H1 (cell line): ENCODE results near the gene TIGIT. TPM values are rescaled to one million over a fixed set of nuclear protein-coding genes. Genes with fewer than 3 reads are reported as not detected.
A peak's percentile ranks its signal among the peaks of the same experiment; 100 is the strongest.

Experiments used
- CTCF ChIA-PET: fragments of 300-600 bp; sonication (Branson Sonifier 250); formaldehyde crosslinking; loops from one replicate; lab custom pipeline; 2021; ENCODE audit not compliant: partially characterized antibody; lab: Charles Lee
- POLR2A ChIA-PET: fragments of 300-600 bp; sonication (Branson Sonifier 250); formaldehyde crosslinking; loops from one replicate; lab custom pipeline; 2021; ENCODE audit warnings: inconsistent platforms; ENCODE audit not compliant: partially characterized antibody; lab: Charles Lee
- DNase-seq, 2 experiments: peaks; one replicate each; pipeline versions ENCODE4 v3.0.0 to v3.0.0-alpha.2; 2010 to 2022; ENCODE audit warnings: low spot score in 2 of 2, low read depth in 1 of 2, mixed read lengths in 1 of 2
- FAIRE-seq: peaks from 2 replicates; lab custom pipeline; 2011; peaks lifted over from hg19 to GRCh38; lab: Jason Lieb, UNC
- H2AFZ ChIP-seq: 2 replicates; pipeline ENCODE4 v1.8.1; 2012; ENCODE audit warnings: low read length, inconsistent platforms
- H2AK5ac ChIP-seq: 2 replicates; pipeline ENCODE4 v1.6.1; 2013; ENCODE audit warnings: low read depth, low read length
- H2BK120ac ChIP-seq: replicated peaks from 2 replicates; pipeline ENCODE3; 2013; ENCODE audit warnings: low read depth, low read length, inconsistent platforms
- H2BK12ac ChIP-seq: 2 replicates; pipeline ENCODE4 v1.6.1; 2013; ENCODE audit warnings: low read depth, low read length
- H2BK15ac ChIP-seq: 2 replicates; pipeline ENCODE4 v1.6.1; 2013; ENCODE audit warnings: low read length
- H2BK20ac ChIP-seq: 2 replicates; pipeline ENCODE4 v1.6.1; 2013; ENCODE audit warnings: low read length
- H2BK5ac ChIP-seq: 2 replicates; pipeline ENCODE4 v1.6.1; 2013; ENCODE audit warnings: low read depth, low read length
- H3K14ac ChIP-seq: 2 replicates; pipeline ENCODE4 v1.6.1; 2013; ENCODE audit warnings: inconsistent platforms; ENCODE audit not compliant: insufficient read length
- H3K18ac ChIP-seq: 2 replicates; pipeline ENCODE4 v1.6.1; 2013; ENCODE audit warnings: low read length; ENCODE audit errors: extremely low read depth
- H3K23ac ChIP-seq: 2 replicates; pipeline ENCODE4 v1.6.1; 2013; ENCODE audit warnings: inconsistent platforms; ENCODE audit not compliant: insufficient read length
- H3K23me2 ChIP-seq: 2 replicates; pipeline ENCODE4 v1.6.1; 2013; ENCODE audit warnings: low read depth, low read length
- H3K27ac ChIP-seq: 2 replicates; pipeline ENCODE4 v1.6.1; 2011; ENCODE audit warnings: low read depth, low read length, inconsistent platforms
- H3K27me3 ChIP-seq, 4 experiments: replicated peaks in 1 of 4; 1 replicate in 1 of 4; 2 replicates in 3 of 4; pipeline versions ENCODE4 v1.6.1 to v1.8.1; 2011 to 2013; ENCODE audit warnings: low read length in 3 of 4, mild to moderate bottlenecking in 3 of 4, inconsistent platforms in 2 of 4, mixed read lengths in 2 of 4, moderate library complexity in 1 of 4; ENCODE audit not compliant: control insufficient read depth in 3 of 4, insufficient read depth in 3 of 4; ENCODE audit errors: extremely low read depth in 1 of 4
- H3K36me3 ChIP-seq, 4 experiments: 2 replicates each; pipeline versions ENCODE4 v1.6.1 to v1.8.1; 2011 to 2013; ENCODE audit warnings: mild to moderate bottlenecking in 4 of 4, low read length in 3 of 4, moderate library complexity in 2 of 4, control low read depth in 1 of 4, inconsistent platforms in 1 of 4; ENCODE audit not compliant: insufficient read depth in 4 of 4, control insufficient read depth in 2 of 4
- H3K4ac ChIP-seq: replicated peaks from 2 replicates; pipeline ENCODE3; 2013; ENCODE audit warnings: low read length, low read depth, mixed read lengths, inconsistent platforms; ENCODE audit not compliant: insufficient read length
- H3K4me1 ChIP-seq, 4 experiments: replicated peaks in 1 of 4; 1 replicate in 1 of 4; 2 replicates in 3 of 4; pipeline versions ENCODE4 v1.6.1 to v1.8.1; 2011 to 2013; ENCODE audit warnings: low read length in 3 of 4, inconsistent platforms in 2 of 4, mixed read lengths in 1 of 4; ENCODE audit not compliant: insufficient read depth in 4 of 4, control insufficient read depth in 3 of 4
- H3K4me2 ChIP-seq, 2 experiments: 2 replicates each; pipeline versions ENCODE4 v1.6.1 to v1.8.1; 2011 to 2013; ENCODE audit warnings: low read depth in 2 of 2, low read length in 2 of 2, control low read depth in 1 of 2, inconsistent platforms in 1 of 2, mild to moderate bottlenecking in 1 of 2; ENCODE audit not compliant: insufficient read depth in 1 of 2
- H3K4me3 ChIP-seq, 4 experiments: fragments of 200-600, 300-600 bp in 1 of 4; sonication (generic), shearing (Covaris generic), sonication (Bioruptor Twin) in 1 of 4; 2 replicates each; pipeline versions ENCODE4 v1.5.1 to v1.8.1; 2011 to 2016; ENCODE audit warnings: low read length in 4 of 4, low read depth in 3 of 4, control low read depth in 2 of 4, inconsistent platforms in 2 of 4, mild to moderate bottlenecking in 2 of 4, mixed read lengths in 1 of 4, moderate library complexity in 1 of 4; ENCODE audit not compliant: insufficient read depth in 2 of 4; ENCODE audit errors: extremely low read depth in 1 of 4
- H3K56ac ChIP-seq: replicated peaks from 2 replicates; pipeline ENCODE3; 2013; ENCODE audit warnings: low read depth, mild to moderate bottlenecking, mixed read lengths, low read length, inconsistent platforms; ENCODE audit not compliant: insufficient read length
- H3K79me1 ChIP-seq: 2 replicates; pipeline ENCODE4 v1.6.1; 2013; ENCODE audit warnings: low read depth, low read length, control low read depth
- H3K79me2 ChIP-seq, 2 experiments: 2 replicates each; pipeline versions ENCODE4 v1.6.1 to v1.8.1; 2012 to 2013; ENCODE audit warnings: low read length in 2 of 2, mild to moderate bottlenecking in 2 of 2, inconsistent platforms in 1 of 2; ENCODE audit not compliant: insufficient read depth in 2 of 2, control insufficient read depth in 1 of 2
- H3K9ac ChIP-seq, 4 experiments: replicated peaks in 1 of 4; 1 replicate in 1 of 4; 2 replicates in 3 of 4; pipeline versions ENCODE4 v1.6.1 to v1.8.1; 2011 to 2013; ENCODE audit warnings: low read depth in 3 of 4, low read length in 3 of 4, control low read depth in 2 of 4, mild to moderate bottlenecking in 2 of 4, moderate library complexity in 2 of 4, inconsistent platforms in 1 of 4; ENCODE audit errors: extremely low read depth in 1 of 4
- H3K9me3 ChIP-seq, 2 experiments: 2 replicates each; pipeline versions ENCODE4 v1.6.1 to v1.8.1; 2012 to 2013; ENCODE audit warnings: mild to moderate bottlenecking in 2 of 2, moderate library complexity in 2 of 2, control low read depth in 1 of 2, inconsistent platforms in 1 of 2, low read depth in 1 of 2, low read length in 1 of 2, mixed read lengths in 1 of 2; ENCODE audit not compliant: insufficient read depth in 2 of 2
- H4K20me1 ChIP-seq, 2 experiments: replicated peaks in 1 of 2; 2 replicates each; pipeline versions ENCODE3 to v1.8.1; 2011 to 2013; ENCODE audit warnings: inconsistent platforms in 2 of 2, low read length in 2 of 2, mild to moderate bottlenecking in 1 of 2; ENCODE audit not compliant: insufficient read depth in 2 of 2, control insufficient read depth in 1 of 2
- H4K5ac ChIP-seq: 2 replicates; pipeline ENCODE4 v1.6.1; 2013; ENCODE audit warnings: low read length, low read depth, mixed read lengths, inconsistent platforms; ENCODE audit not compliant: insufficient read length
- H4K8ac ChIP-seq: 2 replicates; pipeline ENCODE4 v1.8.0; 2013; ENCODE audit warnings: mild to moderate bottlenecking, moderate library complexity, low read length, inconsistent platforms; ENCODE audit not compliant: insufficient read depth; ENCODE audit errors: extremely low read depth
- H4K91ac ChIP-seq: replicated peaks from 2 replicates; pipeline ENCODE3; 2013; ENCODE audit warnings: low read length, mixed read lengths, inconsistent platforms; ENCODE audit not compliant: insufficient read length
- ATF3 ChIP-seq: IDR thresholded peaks from 2 replicates; pipeline ENCODE4 v1.6.1; 2011; ENCODE audit warnings: low read depth, mild to moderate bottlenecking, low read length; ENCODE audit not compliant: insufficient read depth
- BRCA1 ChIP-seq: IDR thresholded peaks from 2 replicates; pipeline ENCODE4 v1.6.1; 2012; ENCODE audit warnings: low read depth, low read length, improper control_type of control experiment
- CHD1 ChIP-seq: IDR thresholded peaks from 2 replicates; pipeline ENCODE4 v1.6.1; 2012; ENCODE audit warnings: low read depth, low read length, improper control_type of control experiment
- CREB1 ChIP-seq: IDR thresholded peaks from 2 replicates; pipeline ENCODE4 v1.6.1; 2012; ENCODE audit warnings: inconsistent platforms
- HDAC6 ChIP-seq: IDR thresholded peaks from one replicate; pipeline ENCODE4 v1.7.1; 2012; ENCODE audit warnings: low read depth, mild to moderate bottlenecking, inconsistent platforms, low read length, moderate library complexity
- JUN ChIP-seq: IDR thresholded peaks from 2 replicates; pipeline ENCODE4 v1.6.1; 2011; ENCODE audit warnings: low read depth, mild to moderate bottlenecking, improper control_type of control experiment, low read length
- KDM4A ChIP-seq: IDR thresholded peaks from one replicate; pipeline ENCODE4 v1.7.1; 2012; ENCODE audit warnings: low read depth, mild to moderate bottlenecking, moderate library complexity, low read length, inconsistent platforms; ENCODE audit not compliant: severe bottlenecking
- KDM5A ChIP-seq: fragments of 200-600 bp; IDR thresholded peaks from 2 replicates; pipeline ENCODE4 v1.7.1; 2012; ENCODE audit warnings: mild to moderate bottlenecking, low read length, inconsistent platforms, mixed read lengths
- MAFK ChIP-seq: IDR thresholded peaks from 2 replicates; pipeline ENCODE4 v1.6.1; 2012; ENCODE audit warnings: low read depth, mild to moderate bottlenecking, improper control_type of control experiment, low read length
- POU5F1 ChIP-seq: IDR thresholded peaks from 2 replicates; pipeline ENCODE4 v1.6.1; 2011; ENCODE audit warnings: low read depth, mild to moderate bottlenecking, low read length, moderate library complexity
- SIN3A ChIP-seq, 2 experiments: IDR thresholded peaks in 1 of 2; conservative IDR thresholded peaks in 1 of 2; 2 replicates each; pipeline ENCODE4 v1.6.1; 2011 to 2012; ENCODE audit warnings: low read length in 2 of 2, improper control_type of control experiment in 1 of 2, low read depth in 1 of 2, mild to moderate bottlenecking in 1 of 2
- SIRT6 ChIP-seq: IDR thresholded peaks from one replicate; pipeline ENCODE4 v1.7.1; 2012; ENCODE audit warnings: low read length, inconsistent platforms
- SIX5 ChIP-seq: IDR thresholded peaks from 2 replicates; pipeline ENCODE4 v1.6.1; 2011; ENCODE audit warnings: mild to moderate bottlenecking, low read depth, low read length
- SRF ChIP-seq: IDR thresholded peaks from 2 replicates; pipeline ENCODE4 v1.6.1; 2011; ENCODE audit warnings: mild to moderate bottlenecking, low read depth, low read length, moderate library complexity
- TAF1 ChIP-seq: IDR thresholded peaks from 2 replicates; pipeline ENCODE4 v1.6.1; 2011; ENCODE audit warnings: mild to moderate bottlenecking, low read depth, low read length
- TEAD4 ChIP-seq: IDR thresholded peaks from 2 replicates; pipeline ENCODE4 v1.6.1; 2012; ENCODE audit warnings: low read depth, low read length, inconsistent platforms, mixed read lengths
- WGBS, 2 experiments: shearing (Covaris generic) in 1 of 2; methylation state at CpG; one replicate each; pipeline versions ENCODE4 v1.1.6 to v1.1.7; 2013 to 2015; ENCODE audit warnings: low lambda C conversion rate in 2 of 2, mixed read lengths in 2 of 2, inconsistent platforms in 1 of 2, low coverage in 1 of 2, missing lambda C conversion rate in 1 of 2; ENCODE audit not compliant: insufficient replicate concordance in 2 of 2, insufficient coverage in 1 of 2, insufficient read length in 1 of 2; ENCODE audit errors: extremely low coverage in 1 of 2, missing lambda C conversion rate in 1 of 2; 5-methylcytosine and 5-hydroxymethylcytosine counted together
- polyA plus RNA-seq, 7 experiments: library from polyadenylated mRNA; depleted of rRNA in 3 of 7; stranded (reverse) in 5 of 7; unstranded in 2 of 7; fragments of >200 nt in 5 of 7; fragments of 200-250 nt in 2 of 7; gene quantifications; 1 replicate in 5 of 7; 2 replicates in 1 of 7; 4 replicates in 1 of 7; pipeline versions ENCODE4 v1.2.1 to v1.2.3, GENCODE V29; 2011 to 2013; ENCODE audit warnings: missing spikeins in 2 of 7, mixed read lengths in 2 of 7
- total RNA-seq: library from RNA; stranded (reverse); fragmentation: NEBNext Ultra II Directional; extraction: Animal tissue kit (Norgen Biotek cat#: 25700); gene quantifications from 2 replicates; pipeline ENCODE4 v1.2.1, GENCODE V29; 2021

The TIGIT gene
- total and polyA plus RNA-seq, 2 of the 8 experiments (the other 6 are each of a cell fraction or from before 2014, with no cell fraction given): 0.02 TPM; not detected in 1

GRCh38 chr3:114351822-114352145, 58.0 kb downstream of the TIGIT start:
- H4K8ac ChIP-seq: no peak overlapping the region
- no peak overlapping the region for H2BK12ac ChIP-seq
- H3K4me1 ChIP-seq: peaks cover 6 to 16% (median 8%) of the 10 kb centered on the region in 4 experiments
- H4K20me1 ChIP-seq: no peaks in the 10 kb centered on the region
- H3K9me3 ChIP-seq: no peaks in the 10 kb centered on the region; a peak in 1 of 4 replicates
- H3K27ac ChIP-seq: no peak overlapping the region
- H3K23ac ChIP-seq: no peak overlapping the region
- 0 out of 2 replicates have a peak overlapping the region, but pooled peaks have one; percentile 36 for H2BK5ac ChIP-seq
- no peak overlapping the region for H3K56ac ChIP-seq
- ChIA-PET CTCF (interaction anchor here (3.3 to 4.1 kb wide), 2 partner anchors 12 to 32 kb away, joined by 9 to 17 read pairs; no protein-coding TSS in a partner anchor), POLR2A (no interaction called here)
- no peaks in the 10 kb centered on the region for H3K79me2 ChIP-seq
- H3K23me2 ChIP-seq: no peaks in the 10 kb centered on the region
- no peak overlapping the region for H2AK5ac ChIP-seq
- no peak overlapping the region for H3K18ac ChIP-seq
- H2BK15ac ChIP-seq: no peak overlapping the region
- no peak for FAIRE-seq
- DNase-seq: no peak
- no peak overlapping the region for H2BK120ac ChIP-seq
- H3K27me3 ChIP-seq: no peaks in the 10 kb centered on the region
- H3K4me2 ChIP-seq: no peak overlapping the region
- no peaks in the 10 kb centered on the region for H3K36me3 ChIP-seq
- no peak overlapping the region for H4K91ac ChIP-seq
- no peaks in the 10 kb centered on the region; the same call in 1 of the 2 replicates for H3K79me1 ChIP-seq
- no peak overlapping the region for H2AFZ ChIP-seq
- no peak overlapping the region for H3K9ac ChIP-seq
- no peak overlapping the region for H3K14ac ChIP-seq
- no peak overlapping the region for H3K4me3 ChIP-seq
- H2BK20ac ChIP-seq: peak overlapping the region; percentile 0; the same call in 1 of the 2 replicates
- WGBS, 2 experiments: 93% methylated on average over 9 of the region's 9 CpGs; no CpG with 5 or more reads in 1 of the 2 experiments
- H4K5ac ChIP-seq: no peak overlapping the region
- H3K4ac ChIP-seq: no peak overlapping the region
- no peak for TF ChIP-seq SIRT6
- TF ChIP-seq TAF1: no peak
- TF ChIP-seq BRCA1: no peak
- TF ChIP-seq POU5F1: no peak
- TF ChIP-seq SIN3A (conservative IDR thresholded peaks at IDR 0.05 in 1 of 2, IDR thresholded peaks at IDR 0.05 in 1 of 2; ENCODE audit: low read depth in 1 of 2, low read length in 2 of 2): no peak
- no peak for TF ChIP-seq CREB1
- no peak for TF ChIP-seq KDM5A
- no peak for TF ChIP-seq SRF
- TF ChIP-seq MAFK: no peak
- TF ChIP-seq HDAC6: no peak
- no peak for TF ChIP-seq JUN
- TF ChIP-seq SIX5: no peak
- no peak for TF ChIP-seq KDM4A
- TF ChIP-seq TEAD4: no peak
- TF ChIP-seq ATF3: no peak
- TF ChIP-seq CHD1: no peak
